HepG2 (cell line): ENCODE measurements around the gene ZNF860. TPM values are rescaled to one million over a fixed set of nuclear protein-coding genes. Genes with fewer than 3 reads are reported as not detected.

Experiments used
- BORCS8-MEF2B ChIP-seq: sonication (generic); formaldehyde crosslinking; IDR thresholded peaks from 2 replicates; pipeline ENCODE4 v1.8.0; 2022; ENCODE audit warnings: mild to moderate bottlenecking, missing genetic modification reagents
- CENPT ChIP-seq: sonication (generic); formaldehyde crosslinking; IDR thresholded peaks from 2 replicates; pipeline ENCODE4 v1.8.0; 2022; ENCODE audit warnings: low read depth, mild to moderate bottlenecking, moderate library complexity, missing genetic modification reagents
- HNF1A ChIP-seq, 2 experiments: sonication (generic) in 1 of 2; formaldehyde crosslinking in 1 of 2; IDR thresholded peaks; 2 replicates each; pipeline versions ENCODE4 v1.4.0 to v1.6.1; 2016 to 2020; ENCODE audit warnings: borderline replicate concordance in 1 of 2, low read depth in 1 of 2, mild to moderate bottlenecking in 1 of 2, missing genetic modification reagents in 1 of 2
- HNF1B ChIP-seq: sonication (generic); formaldehyde crosslinking; IDR thresholded peaks from 2 replicates; pipeline ENCODE4 v1.5.1; 2020; ENCODE audit warnings: mild to moderate bottlenecking, moderate library complexity, missing genetic modification reagents
- MATR3 ChIP-seq: sonication (generic); formaldehyde crosslinking; IDR thresholded peaks from 2 replicates; pipeline ENCODE4 v1.4.0; 2020; ENCODE audit warnings: missing genetic modification reagents
- MLXIP ChIP-seq: sonication (generic); formaldehyde crosslinking; IDR thresholded peaks from 2 replicates; pipeline ENCODE4 v1.9.0; 2021; ENCODE audit warnings: missing genetic modification reagents, borderline replicate concordance
- MTA1 ChIP-seq: sonication (generic); formaldehyde crosslinking; IDR thresholded peaks from 2 replicates; pipeline ENCODE4 v1.4.0; 2020; ENCODE audit warnings: missing genetic modification reagents, mild to moderate bottlenecking, borderline replicate concordance
- RBAK ChIP-seq: sonication (generic); formaldehyde crosslinking; IDR thresholded peaks from 2 replicates; pipeline ENCODE4 v1.5.1; 2020; ENCODE audit warnings: mild to moderate bottlenecking, missing genetic modification reagents
- ZHX1 ChIP-seq: sonication (generic); formaldehyde crosslinking; IDR thresholded peaks from 2 replicates; pipeline ENCODE4 v1.8.1; 2022; ENCODE audit warnings: low read depth, mild to moderate bottlenecking, missing genetic modification reagents
- ZNF230 ChIP-seq: sonication (generic); formaldehyde crosslinking; IDR thresholded peaks from 2 replicates; pipeline ENCODE4 v1.4.0; 2020; ENCODE audit warnings: mild to moderate bottlenecking, missing genetic modification reagents
- ZNF33B ChIP-seq: sonication (generic); formaldehyde crosslinking; IDR thresholded peaks from 2 replicates; pipeline ENCODE4 v1.5.1; 2020; ENCODE audit warnings: mild to moderate bottlenecking, missing genetic modification reagents
- ZNF674 ChIP-seq: sonication (generic); formaldehyde crosslinking; IDR thresholded peaks from 2 replicates; pipeline ENCODE4 v1.5.0; 2020; ENCODE audit warnings: low read depth, mild to moderate bottlenecking, missing genetic modification reagents
- ZNF775 ChIP-seq: sonication (generic); formaldehyde crosslinking; IDR thresholded peaks from 2 replicates; pipeline ENCODE4 v1.4.0; 2020; ENCODE audit warnings: missing genetic modification reagents, mild to moderate bottlenecking, moderate library complexity, borderline replicate concordance
- polyA plus RNA-seq, 8 experiments: library from polyadenylated mRNA; depleted of rRNA in 3 of 8; stranded (reverse) in 7 of 8; unstranded in 1 of 8; fragments of >200 nt; fragmentation: Illumina TruSeq in 4 of 8; extraction: Trizol in 4 of 8; gene quantifications; 2 replicates each; pipeline versions ENCODE4 v1.2.1 to v1.2.3, GENCODE V29; 2011 to 2016; ENCODE audit warnings: low read depth in 4 of 8, missing spikeins in 1 of 8, mixed read lengths in 1 of 8; ENCODE audit not compliant: insufficient read depth in 1 of 8
- total RNA-seq, 5 experiments: library from RNA; depleted of rRNA; stranded (reverse); fragments of >200 nt; fragmentation: Illumina TruSeq; extraction: Trizol; gene quantifications; 2 replicates each; pipeline ENCODE4 v1.2.3, GENCODE V29; 2016; ENCODE audit warnings: low read depth in 1 of 5
- TF ChIP-seq, protein P1 (sequence below): sonication (generic); formaldehyde crosslinking; IDR thresholded peaks from 2 replicates; pipeline ENCODE4 v1.4.0; 2020; ENCODE audit warnings: missing genetic modification reagents, low read depth, mild to moderate bottlenecking, borderline replicate concordance

The ZNF860 gene
- total and polyA plus RNA-seq, 2 of the 13 experiments (the other 11 are each of a cell fraction or from before 2014, with no cell fraction given): 0.55 to 0.73 TPM

- TF ChIP-seq ZNF775 (CRISPR knock-in tag) (no peak), HNF1B (no peak), MTA1 (CRISPR knock-in tag) (no peak), RBAK (CRISPR knock-in tag) (no peak), ZNF674 (CRISPR knock-in tag) (no peak), BORCS8-MEF2B (no peak), MLXIP (CRISPR knock-in tag) (no peak), ZNF230 (CRISPR knock-in tag) (no peak), ZHX1 (CRISPR knock-in tag) (no peak), CENPT (CRISPR knock-in tag) (0 out of 2 replicates have a peak, but pooled peaks have one; percentile 14), HNF1A (IDR thresholded peaks at IDR 0.05; ENCODE audit: low read depth) (no peak), HNF1A (CRISPR knock-in tag; IDR thresholded peaks at IDR 0.05; ENCODE audit: borderline replicate concordance) (0 out of 2 replicates have a peak, but pooled peaks have one; percentile 18), ZNF33B (CRISPR knock-in tag) (no peak), MATR3 (no peak)
- TF ChIP-seq, protein P1, sequence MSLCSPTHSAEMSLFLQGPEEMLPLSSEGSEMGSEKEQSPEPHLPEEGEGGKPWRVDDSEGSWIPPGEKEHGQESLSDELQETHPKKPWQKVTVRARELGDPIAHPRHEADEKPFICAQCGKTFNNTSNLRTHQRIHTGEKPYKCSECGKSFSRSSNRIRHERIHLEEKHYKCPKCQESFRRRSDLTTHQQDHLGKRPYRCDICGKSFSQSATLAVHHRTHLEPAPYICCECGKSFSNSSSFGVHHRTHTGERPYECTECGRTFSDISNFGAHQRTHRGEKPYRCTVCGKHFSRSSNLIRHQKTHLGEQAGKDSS (CRISPR knock-in tag): no peak
These were observed at the start of gene ZNF860, which contains the start of gene OSBPL10 (continued) for GRCh38 chr3:31981206-31982181.
